Measurements from ENCODE around the gene RAB11FIP3. TPM values are rescaled to one million over a fixed set of nuclear protein-coding genes. Genes with fewer than 3 reads are reported as not detected.

The RAB11FIP3 gene
- total RNA-seq, 1 experiment from 2014 or later = 37.5 TPM

DNA sequence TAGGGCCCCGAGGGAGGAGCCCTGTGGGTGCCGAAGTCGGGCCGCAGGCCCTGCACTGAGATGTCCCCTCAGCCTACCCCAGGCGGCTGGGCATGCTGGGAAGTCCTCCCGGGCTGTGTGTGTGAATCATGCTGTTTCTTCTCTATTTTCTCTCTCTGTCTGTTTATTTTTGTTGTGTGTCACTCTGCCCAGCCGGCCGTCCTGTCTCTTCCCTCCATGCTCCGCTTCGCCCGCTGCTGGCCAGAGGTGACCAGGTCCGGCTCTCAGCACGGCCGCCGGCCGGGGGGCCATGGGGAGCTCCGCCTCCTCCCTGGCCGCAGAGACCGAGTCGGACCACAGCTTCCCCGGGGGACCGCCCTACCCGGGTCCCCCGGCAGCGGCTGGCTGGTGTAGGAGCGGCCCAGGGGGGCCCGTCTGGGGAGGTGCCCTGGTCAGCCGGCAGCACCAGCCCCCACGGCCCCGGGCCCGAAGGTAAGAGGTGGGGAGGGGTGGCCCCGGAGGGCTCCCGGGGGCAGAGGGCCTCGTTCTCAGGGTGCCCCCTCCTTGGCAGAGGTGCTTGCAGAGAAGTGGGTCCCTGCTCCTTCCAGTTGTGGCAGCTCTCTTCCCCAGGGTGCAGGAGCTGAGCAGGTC, 114.6 kb downstream of the RAB11FIP3 start:
- H3K9me3 Mint-ChIP-seq (ENCODE audit: unreplicated experiment) = no peaks in the 10 kb centered on the region
- TF ChIP-seq, protein P1, sequence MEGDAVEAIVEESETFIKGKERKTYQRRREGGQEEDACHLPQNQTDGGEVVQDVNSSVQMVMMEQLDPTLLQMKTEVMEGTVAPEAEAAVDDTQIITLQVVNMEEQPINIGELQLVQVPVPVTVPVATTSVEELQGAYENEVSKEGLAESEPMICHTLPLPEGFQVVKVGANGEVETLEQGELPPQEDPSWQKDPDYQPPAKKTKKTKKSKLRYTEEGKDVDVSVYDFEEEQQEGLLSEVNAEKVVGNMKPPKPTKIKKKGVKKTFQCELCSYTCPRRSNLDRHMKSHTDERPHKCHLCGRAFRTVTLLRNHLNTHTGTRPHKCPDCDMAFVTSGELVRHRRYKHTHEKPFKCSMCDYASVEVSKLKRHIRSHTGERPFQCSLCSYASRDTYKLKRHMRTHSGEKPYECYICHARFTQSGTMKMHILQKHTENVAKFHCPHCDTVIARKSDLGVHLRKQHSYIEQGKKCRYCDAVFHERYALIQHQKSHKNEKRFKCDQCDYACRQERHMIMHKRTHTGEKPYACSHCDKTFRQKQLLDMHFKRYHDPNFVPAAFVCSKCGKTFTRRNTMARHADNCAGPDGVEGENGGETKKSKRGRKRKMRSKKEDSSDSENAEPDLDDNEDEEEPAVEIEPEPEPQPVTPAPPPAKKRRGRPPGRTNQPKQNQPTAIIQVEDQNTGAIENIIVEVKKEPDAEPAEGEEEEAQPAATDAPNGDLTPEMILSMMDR (IDR thresholded peaks at IDR 0.05; ENCODE audit: unreplicated experiment) = no peak
- POLR2A ChIA-PET = interaction anchor here (1.2 kb wide), 1 partner anchor 13 kb away, joined by 4 read pairs; the partner anchor contains the start of gene CAPN15
- no peaks in the 10 kb centered on the region for H3K27me3 Mint-ChIP-seq (ENCODE audit: insufficient read depth, unreplicated experiment)
- peaks cover 31% of the 10 kb centered on the region for H3K36me3 Mint-ChIP-seq (ENCODE audit: insufficient read depth, unreplicated experiment)
- no peak overlapping the region for H3K4me3 Mint-ChIP-seq (ENCODE audit: unreplicated experiment)
- intact Hi-C loops (cut with micrococcal nuclease) = no loop called here
- H3K27ac Mint-ChIP-seq (ENCODE audit: low read depth, unreplicated experiment) = no peak overlapping the region
- H3K4me1 Mint-ChIP-seq (ENCODE audit: insufficient read depth, unreplicated experiment) = no peaks in the 10 kb centered on the region
- BruUV-seq (replicated peaks) = no TSS peak
- CTCF ChIA-PET = interaction anchor here (0.9 kb wide), 1 partner anchor 13 kb away, joined by 3 read pairs; the partner anchor contains the start of gene CAPN15
- DNase-seq (ENCODE audit: unreplicated experiment) = no peak

DNA sequence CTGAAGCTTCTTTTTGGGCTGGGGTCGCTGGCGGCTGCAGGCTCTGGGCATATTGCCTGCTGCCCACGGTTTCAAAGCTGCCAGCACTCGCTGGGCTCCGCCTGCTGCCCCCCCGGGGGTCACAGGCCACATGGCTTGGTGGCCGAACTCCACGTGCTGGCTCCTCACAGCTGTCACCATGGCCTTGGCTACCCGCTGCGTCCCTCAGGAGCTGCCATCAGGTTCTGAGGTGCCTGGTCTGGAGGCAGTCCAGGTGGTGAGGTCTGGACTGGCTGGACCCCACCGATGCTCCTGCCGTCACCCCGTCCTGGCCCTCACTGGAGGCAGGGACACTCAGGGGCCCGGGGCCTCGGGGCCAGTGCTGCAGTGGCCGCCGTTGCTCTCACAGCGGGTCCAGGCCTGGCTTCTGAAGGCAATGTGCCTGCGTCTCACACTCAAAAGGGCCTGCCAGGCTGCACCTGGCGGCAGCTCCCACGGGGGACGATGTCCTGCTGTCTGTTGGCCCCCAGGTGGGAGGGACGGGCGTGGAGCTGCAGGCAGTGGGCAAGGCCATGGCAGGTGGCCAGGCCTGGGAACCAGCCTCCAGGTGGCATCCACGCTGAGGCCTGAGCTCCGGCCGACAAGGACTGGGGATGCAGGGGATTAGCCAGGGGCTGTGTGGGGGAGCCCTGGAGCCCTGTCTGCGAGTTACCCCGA, 115.3 kb downstream of the RAB11FIP3 start:
- TF ChIP-seq, protein P1 (IDR thresholded peaks at IDR 0.05; ENCODE audit: unreplicated experiment) = no peak
- H3K4me3 Mint-ChIP-seq (ENCODE audit: unreplicated experiment) = no peak overlapping the region
- H3K4me1 Mint-ChIP-seq (ENCODE audit: insufficient read depth, unreplicated experiment) = no peaks in the 10 kb centered on the region
- DNase-seq (ENCODE audit: unreplicated experiment) = no peak
- no peak overlapping the region for H3K27ac Mint-ChIP-seq (ENCODE audit: low read depth, unreplicated experiment)
- peaks cover 26% of the 10 kb centered on the region for H3K36me3 Mint-ChIP-seq (ENCODE audit: insufficient read depth, unreplicated experiment)
- intact Hi-C loops (cut with micrococcal nuclease) = no loop called here
- H3K9me3 Mint-ChIP-seq (ENCODE audit: unreplicated experiment) = no peaks in the 10 kb centered on the region
- ChIA-PET POLR2A (interaction anchor here (0.9 kb wide), 1 partner anchor 13 kb away, joined by 5 read pairs; the partner anchor contains the start of gene CAPN15), CTCF (interaction anchor here (0.5 kb wide), 1 partner anchor 154 kb away, joined by 3 read pairs; no protein-coding TSS in a partner anchor)
- BruUV-seq (replicated peaks) = no TSS peak
- no peaks in the 10 kb centered on the region for H3K27me3 Mint-ChIP-seq (ENCODE audit: insufficient read depth, unreplicated experiment)

DNA sequence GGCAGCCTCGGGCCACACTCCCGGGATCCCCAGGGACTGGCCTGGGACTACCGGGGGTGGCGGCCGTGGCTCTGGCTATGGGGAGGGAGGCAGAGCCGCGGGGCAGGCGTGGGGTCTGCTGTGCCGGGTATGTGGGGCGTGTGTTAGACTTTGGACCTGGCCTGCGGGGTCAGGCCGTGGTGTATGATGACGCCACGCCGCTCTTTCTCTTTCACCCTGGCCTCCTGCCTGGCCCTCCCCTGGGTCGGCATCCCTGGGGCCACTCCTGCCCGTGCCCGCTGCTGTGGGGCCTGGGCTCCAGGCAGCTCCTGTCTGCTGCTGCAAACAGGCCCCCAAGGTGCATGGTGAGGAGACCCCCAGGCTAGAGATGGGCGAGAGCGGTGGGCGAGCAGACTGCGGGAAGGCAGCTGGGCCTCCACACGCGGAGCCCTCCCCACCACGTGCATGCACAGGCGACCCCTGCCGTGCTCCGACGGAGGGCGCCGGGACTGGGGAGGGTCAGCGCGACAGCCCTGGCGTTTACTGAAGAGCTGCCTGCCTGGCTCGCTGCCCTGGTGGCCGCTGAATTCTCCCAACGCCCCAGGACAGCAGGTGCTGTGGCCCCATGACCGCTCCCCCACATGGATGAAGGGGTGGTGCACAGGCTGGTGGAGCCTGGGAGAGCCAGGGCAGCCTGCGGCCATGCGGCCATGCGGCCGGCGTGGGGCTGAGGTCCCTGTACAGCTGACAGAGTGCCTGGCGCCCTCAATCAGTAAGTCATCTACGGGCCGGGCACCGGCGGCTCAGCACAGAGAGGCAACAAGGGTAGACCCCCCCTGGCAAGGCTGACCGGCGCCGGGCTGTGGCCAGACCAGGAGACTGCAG, 118.1 kb downstream of the RAB11FIP3 start:
- DNase-seq (ENCODE audit: unreplicated experiment) = no peak
- H3K36me3 Mint-ChIP-seq (ENCODE audit: insufficient read depth, unreplicated experiment) = peaks cover 26% of the 10 kb centered on the region
- no peaks in the 10 kb centered on the region for H3K4me1 Mint-ChIP-seq (ENCODE audit: insufficient read depth, unreplicated experiment)
- H3K27ac Mint-ChIP-seq (ENCODE audit: low read depth, unreplicated experiment) = no peak overlapping the region
- no TSS peak for BruUV-seq (replicated peaks)
- ChIA-PET POLR2A (interaction anchor here (0.6 kb wide), 2 partner anchors 16 to 864 kb away, joined by 3 to 4 read pairs; no protein-coding TSS in a partner anchor), CTCF (interaction anchor here (0.5 kb wide), 1 partner anchor 437 kb away, joined by 4 read pairs; no protein-coding TSS in a partner anchor)
- intact Hi-C loops (cut with micrococcal nuclease) = no loop called here
- no peaks in the 10 kb centered on the region for H3K9me3 Mint-ChIP-seq (ENCODE audit: unreplicated experiment)
- no peak overlapping the region for H3K4me3 Mint-ChIP-seq (ENCODE audit: unreplicated experiment)
- TF ChIP-seq, protein P1 (IDR thresholded peaks at IDR 0.05; ENCODE audit: unreplicated experiment) = no peak
- H3K27me3 Mint-ChIP-seq (ENCODE audit: insufficient read depth, unreplicated experiment) = no peaks in the 10 kb centered on the region

All from MCF 10A (cell line).